GM18498 (cell line): ENCODE measurements around the gene MDH1B.
"Not testable (repeated sequence)": the region's sequence is repeated elsewhere in the genome, so short reads cannot be mapped to it uniquely, and the experiment has no call there.

Experiments used
- ATAC-seq: cut with Tn5 transposase; IDR thresholded peaks from one replicate; pipeline ENCODE4 v1.9.1; 2021; ENCODE audit warnings: mild to moderate bottlenecking, moderate library complexity; ENCODE audit not compliant: unreplicated experiment

The MDH1B gene

DNA sequence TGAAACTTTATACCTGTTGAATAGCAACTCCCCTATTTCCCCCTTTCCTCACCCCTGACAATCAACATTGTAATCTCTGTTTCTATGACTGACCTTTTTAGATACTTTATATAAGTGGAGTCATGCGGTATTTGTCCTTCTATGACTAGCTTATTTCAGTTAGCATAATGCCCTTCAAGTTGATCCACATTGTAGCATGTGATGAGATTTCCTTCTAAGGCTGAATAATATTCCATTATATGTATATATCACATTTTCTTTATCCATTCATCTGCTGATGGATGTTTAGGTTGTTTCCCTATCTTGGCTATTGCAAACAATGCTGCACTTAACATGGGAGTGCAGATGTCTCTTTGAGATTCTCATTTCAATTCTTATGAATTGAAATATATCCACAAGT, 9.7 kb upstream of the MDH1B start:
- no peak for ATAC-seq

DNA sequence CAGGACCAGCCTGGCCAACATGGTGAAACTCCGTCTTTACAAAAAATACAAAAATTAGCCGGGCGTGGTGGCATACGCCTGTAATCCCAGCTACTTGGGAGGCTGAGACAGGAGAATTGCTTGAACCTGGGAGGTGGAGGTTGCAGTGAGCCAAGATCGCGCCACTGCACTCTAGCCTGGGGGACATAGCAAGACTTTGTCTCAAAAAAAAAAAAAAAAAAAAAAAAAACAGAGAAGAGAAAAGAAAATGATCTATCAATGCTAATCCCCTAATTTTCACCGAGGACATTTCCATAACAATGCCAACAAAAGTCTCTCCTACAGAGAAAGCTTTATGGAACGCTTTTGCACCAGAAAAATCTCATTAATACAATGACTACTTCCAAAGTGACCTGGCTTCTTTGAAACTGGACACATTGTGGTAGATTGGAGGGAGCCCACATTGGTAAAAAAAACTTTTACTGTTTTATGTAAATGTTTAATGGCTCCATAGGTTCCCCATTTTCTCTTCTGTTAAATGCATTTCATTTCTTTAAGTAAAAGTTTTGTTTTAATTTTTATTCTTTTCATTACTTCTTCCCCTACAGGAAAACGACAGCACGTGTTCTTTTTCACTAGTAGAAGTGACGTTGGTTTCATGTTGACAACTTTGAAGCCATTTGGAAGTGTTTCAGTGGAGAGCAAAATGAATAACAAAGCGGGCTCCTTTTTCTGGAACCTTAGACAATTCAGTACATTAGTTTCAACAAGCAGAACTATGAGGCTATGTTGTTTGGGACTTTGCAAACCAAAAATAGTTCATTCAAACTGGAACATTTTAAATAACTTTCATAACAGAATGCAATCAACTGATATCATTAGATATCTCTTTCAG, 1.2 kb upstream of the MDH1B start:
- no peak for ATAC-seq

DNA sequence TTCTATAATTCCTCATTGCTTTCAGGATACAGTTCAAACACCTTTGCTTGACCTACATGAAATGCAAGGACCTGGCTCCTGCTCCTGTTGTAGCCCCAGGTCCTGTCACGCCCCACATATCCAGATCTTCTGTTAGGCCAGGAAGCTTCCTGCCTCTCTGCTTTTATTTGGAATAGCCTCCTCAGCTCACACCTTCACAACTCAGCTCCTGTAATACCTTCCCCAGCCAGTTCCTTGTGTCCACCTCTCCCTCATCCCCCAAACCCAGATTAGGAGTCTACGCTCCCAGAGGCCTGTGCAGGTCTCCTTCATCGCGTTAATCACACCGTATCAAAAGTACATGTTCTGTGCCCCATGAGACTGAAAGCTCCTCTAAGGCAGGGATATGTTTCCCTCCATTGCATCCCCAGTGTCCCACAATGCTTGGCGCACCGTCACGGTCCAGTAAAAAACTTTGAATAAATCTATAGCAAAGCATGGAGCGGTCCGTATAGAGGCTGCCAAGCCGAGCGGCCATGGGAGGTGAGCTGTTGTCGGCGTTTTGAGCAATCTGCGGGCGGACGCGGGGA, 371 bp downstream of the MDH1B start:
- ATAC-seq, result no peak

DNA sequence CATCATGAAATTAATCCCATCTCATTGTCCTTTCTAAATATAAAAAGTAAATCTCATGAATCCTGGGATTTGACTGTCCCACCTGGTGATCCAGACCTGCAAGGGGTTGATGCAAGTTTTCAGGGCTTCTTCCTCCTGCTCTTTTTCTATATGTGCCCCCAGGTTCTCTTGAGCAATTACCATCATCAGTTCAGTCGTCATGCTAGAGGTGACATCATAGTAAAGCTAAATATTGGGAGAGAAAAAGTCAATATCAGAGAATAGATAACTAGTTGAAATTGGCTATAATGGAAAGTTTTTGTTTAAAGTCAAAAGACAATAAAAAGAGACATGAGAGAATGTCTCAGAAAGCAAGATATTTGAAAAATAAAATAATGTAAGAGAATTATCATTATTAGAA, 8.3 kb downstream of the MDH1B start:
- ATAC-seq, result no peak

DNA sequence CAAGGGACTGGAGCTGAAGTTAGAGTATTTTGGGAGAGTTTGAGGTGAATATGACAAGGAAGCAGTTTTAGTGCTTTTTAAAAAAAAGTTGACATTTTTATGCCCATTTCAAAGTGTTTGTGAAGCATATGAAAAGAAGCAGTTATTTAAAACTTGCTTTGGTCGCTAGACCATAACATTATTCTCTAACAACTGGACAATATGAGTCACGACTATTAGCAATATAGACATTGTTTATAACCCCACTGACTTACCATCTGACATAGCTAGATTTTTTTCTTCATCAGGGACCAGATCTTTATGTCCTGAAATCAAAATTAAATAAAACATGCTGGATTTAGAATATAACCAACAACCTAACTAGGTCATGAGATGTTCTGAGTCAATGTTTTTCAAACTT, 24.3 kb downstream of the MDH1B start:
- ATAC-seq, result no peak

DNA sequence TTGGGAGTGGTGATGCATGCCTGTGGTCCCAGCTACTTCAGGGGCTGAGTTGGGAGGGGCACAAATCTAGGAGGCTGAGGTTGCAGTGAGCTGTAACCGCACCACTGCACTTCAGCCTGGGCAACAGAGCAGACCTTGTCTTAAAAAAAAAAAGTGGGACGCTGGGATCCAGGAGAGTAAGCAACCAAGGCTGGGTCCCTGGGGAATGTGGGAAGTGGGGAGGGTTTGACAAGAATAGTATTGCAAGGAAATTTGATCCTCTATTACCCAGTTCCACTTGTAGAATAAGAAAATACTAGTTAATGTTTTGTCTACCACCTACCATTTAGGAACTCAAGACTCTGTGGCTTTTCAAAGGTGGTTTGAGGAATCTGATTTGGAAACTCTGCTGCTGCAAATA, 25.9 kb downstream of the MDH1B start:
- no peak for ATAC-seq

DNA sequence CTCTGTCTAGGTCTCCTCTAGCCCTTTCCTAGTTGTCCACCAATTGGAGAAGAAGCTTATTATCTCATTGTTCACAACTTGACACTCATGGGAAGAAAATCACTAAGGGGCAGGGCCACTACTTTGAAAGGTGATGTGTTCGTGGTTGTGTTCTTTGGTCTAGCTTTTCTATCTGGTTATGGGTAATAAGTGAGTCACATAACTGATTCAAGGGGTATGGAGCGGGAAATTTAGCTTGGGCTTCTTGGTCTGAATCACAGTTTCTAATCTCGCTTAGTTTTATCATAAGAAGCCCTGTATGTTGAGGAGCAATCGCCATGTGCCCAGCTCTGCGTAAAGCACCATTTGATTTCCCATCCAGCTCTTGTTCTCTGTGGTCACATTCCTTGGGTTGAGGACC, 28.2 kb downstream of the MDH1B start:
- no peak for ATAC-seq

DNA sequence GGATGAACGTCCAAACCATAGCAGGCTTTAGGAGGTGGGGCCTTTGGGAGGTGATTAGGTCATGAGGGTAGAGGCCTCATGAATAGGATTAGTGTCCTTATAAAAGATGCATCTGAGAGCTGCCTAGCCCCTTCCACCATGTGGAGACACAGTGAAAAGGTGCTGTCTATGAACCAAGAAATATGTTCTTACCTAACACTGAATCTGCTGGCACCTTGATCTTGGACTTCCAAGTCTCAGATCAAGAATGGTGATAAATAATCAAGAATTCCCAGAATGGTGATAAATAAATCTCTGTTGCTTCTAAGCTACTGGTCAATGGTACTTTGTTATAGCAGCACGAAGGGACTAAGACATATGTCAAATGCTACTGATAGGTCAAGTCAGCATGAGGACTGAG, 31.8 kb downstream of the MDH1B start:
- ATAC-seq, result no peak

DNA sequence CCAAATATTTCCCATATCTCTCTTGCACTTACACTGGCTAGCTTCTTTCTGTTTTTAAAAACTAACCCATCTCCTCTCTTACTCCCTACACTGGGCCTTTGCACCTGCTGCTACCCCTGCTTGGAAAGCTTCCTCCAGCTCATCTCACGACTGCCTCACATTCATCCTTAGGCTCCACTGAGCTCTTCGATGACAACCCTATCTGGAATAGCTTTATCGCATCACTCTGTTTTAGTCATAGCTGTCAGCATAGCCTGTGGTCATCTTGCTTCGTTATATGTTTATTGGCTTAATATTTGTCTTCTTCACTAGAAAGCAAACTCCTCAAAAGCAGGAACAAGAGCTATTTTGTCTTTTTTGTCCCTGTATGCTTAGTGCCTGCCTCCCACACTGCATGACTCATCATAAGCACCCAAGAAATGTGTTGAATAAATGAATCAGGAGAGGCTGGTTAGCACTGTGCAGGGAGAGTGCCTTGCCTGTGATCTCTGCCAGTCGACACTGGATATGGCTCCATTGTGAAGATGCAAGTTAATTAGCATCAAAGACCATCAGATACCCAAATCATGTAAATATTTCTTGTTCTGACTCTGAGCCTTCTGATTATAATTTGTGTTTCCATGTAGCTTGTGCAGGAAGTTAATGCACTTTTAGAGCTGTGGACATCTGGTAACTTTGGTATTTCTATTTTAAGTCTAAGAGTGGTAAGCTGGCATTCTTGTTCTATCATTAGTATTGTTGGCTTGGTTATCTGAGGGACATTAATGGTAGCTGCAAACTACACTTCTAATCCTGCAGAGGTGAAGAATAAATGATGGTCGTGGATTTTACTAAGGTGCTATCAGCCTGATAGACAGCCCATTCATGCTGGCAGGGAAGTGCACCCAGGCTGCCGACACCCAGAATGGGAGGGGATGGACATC, 36.6 kb downstream of the MDH1B start:
- no peak for ATAC-seq

DNA sequence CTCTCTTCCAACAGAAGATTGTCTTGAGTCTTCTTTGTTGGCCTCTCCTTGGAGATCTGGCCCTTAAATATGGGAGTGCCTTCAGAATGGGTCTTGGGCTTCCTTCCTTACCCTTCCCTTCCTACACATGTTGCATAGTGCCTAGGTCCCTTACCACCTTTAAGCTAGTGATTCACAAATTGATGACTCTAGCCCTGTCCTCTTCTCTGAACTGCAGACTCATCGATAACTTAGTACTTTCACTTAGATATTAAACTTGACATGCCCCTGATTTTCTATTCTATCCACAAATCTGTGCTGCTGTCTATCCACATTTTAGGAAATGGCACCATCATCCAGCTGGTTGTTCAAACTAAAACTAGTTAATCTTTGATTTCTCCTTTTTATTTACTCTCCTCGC, 37.8 kb downstream of the MDH1B start:
- no peak for ATAC-seq

DNA sequence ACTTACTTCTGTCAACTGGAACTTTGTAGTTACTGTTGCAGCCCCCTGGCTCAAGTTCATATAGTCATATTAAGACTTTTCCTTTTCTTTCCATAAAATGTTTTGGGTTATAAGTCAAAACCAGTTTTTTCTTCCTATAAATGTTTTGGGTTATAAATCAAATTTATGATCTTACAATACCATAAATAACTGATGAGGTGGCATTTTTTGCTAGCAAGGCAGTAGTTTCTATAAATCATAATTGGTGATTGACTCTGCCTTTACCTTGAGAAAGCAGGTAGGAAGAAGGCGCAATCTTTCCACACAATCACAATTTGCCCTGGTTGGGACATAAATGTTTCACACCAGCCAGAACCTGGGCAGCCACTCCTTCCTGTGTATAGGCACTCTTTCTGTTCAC, 41.8 kb downstream of the MDH1B start:
- no peak for ATAC-seq

DNA sequence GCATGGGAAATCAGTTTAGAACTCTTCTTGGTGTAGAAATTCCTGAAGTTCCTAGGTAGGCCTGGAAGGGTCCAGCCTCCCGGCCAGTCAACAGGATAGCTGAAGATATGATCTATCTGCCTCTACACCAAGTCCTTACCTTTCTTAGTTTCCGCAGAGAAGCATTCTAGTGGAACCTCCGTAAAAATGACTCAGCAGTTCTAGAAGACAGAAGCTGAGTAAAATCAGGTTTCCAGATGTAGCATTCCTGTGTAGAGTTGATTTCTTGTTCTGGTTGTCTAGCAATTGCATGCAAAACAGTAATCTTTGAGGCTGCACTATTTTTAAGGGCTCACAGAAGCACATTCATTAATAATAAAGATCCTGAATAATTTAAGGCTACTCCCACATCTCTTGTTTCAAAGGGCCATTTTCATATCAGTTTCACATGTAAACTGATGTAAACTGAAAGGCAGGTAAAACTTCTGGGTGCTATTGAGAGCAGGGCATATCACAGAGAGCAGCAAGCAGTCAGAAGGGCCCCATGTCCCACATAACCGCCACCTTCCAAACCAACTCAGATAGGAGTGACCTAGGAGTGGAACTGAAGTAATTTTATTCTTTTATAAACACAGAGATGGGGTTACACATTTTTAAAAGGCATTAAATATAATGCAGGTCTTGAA, 43.7 kb downstream of the MDH1B start:
- ATAC-seq, result peak; percentile 63

DNA sequence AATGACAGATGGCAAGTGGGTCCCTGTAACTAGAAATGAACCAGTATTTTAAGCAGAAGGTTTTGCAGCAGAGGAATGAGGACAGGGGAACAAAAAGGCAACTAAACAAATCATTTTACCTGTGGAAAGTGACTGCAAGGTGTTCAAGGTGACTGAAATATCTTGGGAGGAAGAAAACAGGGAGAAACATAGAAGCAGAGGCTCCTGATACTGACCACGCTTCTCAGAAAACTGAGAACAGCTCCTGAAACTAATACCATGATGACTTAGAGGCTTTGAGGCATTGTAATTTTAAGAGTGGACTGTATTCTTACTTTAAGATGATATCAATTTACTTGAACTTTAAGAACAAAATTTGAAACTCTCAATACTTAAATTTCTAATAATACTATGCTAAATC, 46.8 kb downstream of the MDH1B start, which contains the start of gene DYTN:
DYTN (minus strand) TSS at position 101 of the 400 bp plus-strand sequence. CDS start 117 bp downstream, outside the sequence.
- ATAC-seq, result peak; percentile 46

DNA sequence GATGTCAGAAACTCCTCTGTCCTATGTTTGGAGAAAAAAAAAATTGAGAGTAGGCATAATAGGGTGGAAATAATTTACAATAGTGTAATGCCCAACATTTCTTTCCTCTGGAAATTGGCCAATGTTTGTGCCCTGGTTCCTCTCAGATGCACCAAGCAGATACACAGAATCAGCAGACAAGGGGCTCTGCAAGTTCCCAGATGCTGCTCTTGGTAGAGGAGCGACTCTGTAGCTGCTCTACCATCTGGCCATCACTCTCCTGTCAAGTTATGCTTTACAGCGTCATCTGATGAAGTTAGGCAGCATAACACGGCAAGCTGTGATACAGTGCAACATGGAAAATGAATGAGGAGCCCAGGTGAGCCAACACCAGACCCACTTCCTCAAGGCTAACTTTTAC, 48.5 kb downstream of the MDH1B start:
- no peak for ATAC-seq

DNA sequence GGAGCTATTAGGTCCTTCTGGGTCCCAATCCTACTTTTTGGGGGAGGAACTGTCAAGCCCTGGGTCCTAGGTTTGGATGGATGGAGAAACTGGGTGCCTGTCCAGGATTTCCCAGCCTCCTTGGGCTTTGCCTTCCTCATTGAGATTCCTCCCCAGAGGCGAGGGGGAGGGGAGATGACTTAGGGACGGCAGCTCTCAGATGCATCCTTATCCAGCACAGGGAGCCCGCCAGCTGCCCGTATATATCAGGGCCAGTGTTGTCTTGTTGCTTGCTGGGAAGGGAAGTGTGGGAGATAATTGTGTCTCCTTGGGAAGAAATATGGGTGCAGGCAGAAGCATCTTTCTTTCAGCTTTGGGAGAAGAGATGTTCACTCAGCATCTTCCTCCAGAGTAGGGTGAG, 49.9 kb downstream of the MDH1B start:
- ATAC-seq, result not testable (repeated sequence)

DNA sequence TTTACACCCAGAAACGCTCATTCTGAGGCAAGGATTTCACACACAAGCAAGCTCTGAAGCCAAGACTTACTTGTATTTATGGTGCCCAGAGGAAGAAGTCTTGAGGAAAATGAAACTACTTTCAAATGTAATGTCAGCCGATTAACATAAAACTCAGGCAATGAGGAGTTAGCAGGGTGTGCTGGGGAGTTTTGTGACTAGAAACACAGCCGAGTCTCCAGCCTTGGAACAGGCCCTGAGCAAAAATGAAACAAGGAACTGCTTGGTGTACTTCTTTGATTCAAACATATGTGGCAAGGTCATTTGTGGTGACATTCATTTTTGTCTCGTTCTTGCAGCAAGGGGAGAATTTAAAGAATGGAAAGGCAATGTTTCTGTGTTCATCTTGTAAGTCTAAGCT, 51.4 kb downstream of the MDH1B start:
- peak; percentile 57 for ATAC-seq

DNA sequence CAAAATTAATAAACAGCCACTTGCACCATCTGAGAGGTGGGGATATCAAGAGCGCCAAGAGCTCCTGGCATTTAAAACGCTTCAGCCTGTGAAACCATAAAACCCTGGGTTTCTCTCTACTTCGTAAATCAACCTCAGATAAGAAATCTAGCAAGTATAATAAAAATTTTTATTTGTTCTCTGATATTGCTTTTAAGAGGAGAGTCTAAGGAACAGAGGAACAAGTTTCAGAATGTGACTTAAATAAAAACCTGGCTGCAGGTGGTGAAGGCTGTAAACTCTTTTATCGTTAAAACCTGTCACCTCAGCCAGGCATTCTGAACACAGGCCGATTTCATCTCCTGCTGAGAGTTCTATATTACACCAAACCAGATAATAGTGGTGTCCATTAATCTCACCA, 56.8 kb downstream of the MDH1B start:
- no peak for ATAC-seq

DNA sequence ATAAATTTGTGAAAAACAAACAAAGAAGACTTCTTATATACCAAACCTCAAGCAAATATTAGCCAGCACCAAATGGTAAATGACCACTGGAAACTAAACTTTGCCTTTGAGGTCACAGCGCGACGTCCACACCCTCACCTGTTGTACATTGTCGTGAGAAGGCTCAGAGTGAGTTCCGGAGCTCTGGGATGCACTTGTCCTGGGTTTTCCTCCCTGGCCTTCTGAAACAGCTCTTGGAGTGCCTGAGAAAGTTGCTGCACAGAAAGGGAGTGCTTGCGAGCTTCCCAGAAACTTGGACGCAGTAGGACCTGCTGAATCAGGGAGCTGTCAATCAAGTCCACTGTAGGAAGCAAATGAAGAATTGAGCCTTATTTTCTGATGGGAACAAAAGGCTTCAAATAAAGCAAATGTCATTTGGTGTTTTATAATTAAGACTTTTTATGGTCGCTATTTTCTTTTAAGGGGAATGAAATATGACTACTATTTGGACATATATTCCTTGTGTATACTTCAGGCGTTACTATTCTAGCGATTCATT, 57.9 kb downstream of the MDH1B start:
- ATAC-seq, result no peak

DNA sequence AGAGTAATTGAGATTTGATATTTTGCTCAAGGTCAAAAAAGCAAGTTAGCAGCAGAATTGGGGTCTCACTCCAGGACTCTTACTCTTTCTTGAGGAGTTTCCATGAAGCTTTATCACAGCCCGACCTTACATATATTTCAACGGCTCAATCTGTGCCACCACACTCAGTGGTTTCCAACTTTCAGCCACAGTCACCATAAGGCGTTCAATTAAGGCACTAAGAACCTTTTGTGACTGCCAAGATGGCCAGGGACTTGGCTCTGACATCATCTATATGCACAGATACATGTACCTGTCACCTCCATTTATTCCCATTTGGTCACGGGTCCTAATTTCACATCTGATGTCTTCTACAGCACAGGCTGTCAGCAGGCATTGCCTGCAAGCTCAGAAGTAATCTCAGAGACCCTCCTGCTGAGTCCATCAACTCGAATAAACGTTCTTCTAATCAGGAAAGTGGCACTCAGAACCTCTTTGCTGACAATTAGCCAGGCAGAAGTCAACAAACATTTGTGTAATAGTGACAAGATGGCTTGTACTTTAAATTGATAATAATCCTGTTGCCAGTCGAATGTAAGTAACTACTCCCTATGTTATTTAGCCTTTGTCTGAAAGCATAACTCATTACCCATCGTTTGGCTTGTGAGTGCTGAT, 63.0 kb downstream of the MDH1B start:
- ATAC-seq, result no peak

DNA sequence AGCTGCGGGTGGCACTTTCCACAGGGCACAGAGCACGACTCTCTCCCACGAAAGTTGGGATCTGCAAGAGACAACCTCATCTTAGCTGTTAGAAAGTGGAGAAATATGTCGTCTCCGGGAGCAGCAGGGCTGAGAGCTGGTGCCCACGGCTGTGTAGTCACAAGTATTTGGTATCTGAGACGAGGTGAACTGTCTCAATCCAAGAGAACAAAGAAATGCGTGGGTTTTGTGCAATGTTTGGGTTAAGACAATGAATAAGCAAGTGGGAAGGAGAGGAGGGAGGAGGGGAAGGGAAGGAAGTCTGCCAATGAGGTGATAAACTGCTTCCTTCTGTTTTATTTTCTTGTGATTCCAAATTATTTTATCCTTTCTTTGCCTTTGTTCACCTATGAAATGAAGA, 65.0 kb downstream of the MDH1B start:
- no peak for ATAC-seq
